NOMO-1 treated with dmso at 0.1 percent for 144 hours (cell line): ENCODE results near the gene TMEM43.
A peak's percentile ranks its signal among the peaks of the same experiment; 100 is the strongest.

ENCODE experiments used
- DNase-seq: peaks from one replicate; lab custom pipeline; 2025; ENCODE audit not compliant: unreplicated experiment; lab: John Stamatoyannopoulos, UW

Gene TMEM43

GRCh38 chr3:14121859-14122258 lies 3.0 kb upstream of the TMEM43 start:
- no peak for DNase-seq

- DNase-seq = no peak
These were observed 2.6 kb upstream of the TMEM43 start for GRCh38 chr3:14122301-14122700.

- DNase-seq = no peak
These were observed 1.3 kb upstream of the TMEM43 start for GRCh38 chr3:14123308-14124222.

- peak; percentile 54 for DNase-seq
These were observed 633 bp upstream of the TMEM43 start for GRCh38 chr3:14124223-14124614.

GRCh38 chr3:14125193-14126016 lies 553 bp downstream of the TMEM43 start:
- DNase-seq = peak; percentile 27

GRCh38 chr3:14126017-14126886 lies 1.4 kb downstream of the TMEM43 start:
- no peak for DNase-seq

- no peak for DNase-seq
These were observed 2.1 kb downstream of the TMEM43 start for GRCh38 chr3:14126887-14127505.

GRCh38 chr3:14127516-14128161 lies 2.8 kb downstream of the TMEM43 start:
- no peak for DNase-seq

GRCh38 chr3:14128724-14129123 lies 3.9 kb downstream of the TMEM43 start:
- DNase-seq = no peak

GRCh38 chr3:14129296-14129695 lies 4.4 kb downstream of the TMEM43 start:
- DNase-seq = no peak

GRCh38 chr3:14130230-14130629 lies 5.4 kb downstream of the TMEM43 start:
- DNase-seq = no peak

- no peak for DNase-seq
These were observed 5.9 kb downstream of the TMEM43 start for GRCh38 chr3:14130707-14131106.

GRCh38 chr3:14131134-14131533 lies 6.3 kb downstream of the TMEM43 start:
- no peak for DNase-seq

- no peak for DNase-seq
These were observed 7.3 kb downstream of the TMEM43 start for GRCh38 chr3:14132120-14132519.

GRCh38 chr3:14132689-14133088 lies 7.8 kb downstream of the TMEM43 start:
- no peak for DNase-seq

GRCh38 chr3:14133188-14133800 lies 8.4 kb downstream of the TMEM43 start:
- DNase-seq = no peak

- DNase-seq = no peak
These were observed 9.0 kb downstream of the TMEM43 start for GRCh38 chr3:14133876-14134275.

GRCh38 chr3:14134291-14134690 lies 9.4 kb downstream of the TMEM43 start:
- no peak for DNase-seq

- DNase-seq = no peak
These were observed 10.7 kb downstream of the TMEM43 start for GRCh38 chr3:14135581-14135980.

GRCh38 chr3:14137004-14137403 lies 12.2 kb downstream of the TMEM43 start:
- no peak for DNase-seq
